ENCODE data around the gene OBP2A.

DNA sequence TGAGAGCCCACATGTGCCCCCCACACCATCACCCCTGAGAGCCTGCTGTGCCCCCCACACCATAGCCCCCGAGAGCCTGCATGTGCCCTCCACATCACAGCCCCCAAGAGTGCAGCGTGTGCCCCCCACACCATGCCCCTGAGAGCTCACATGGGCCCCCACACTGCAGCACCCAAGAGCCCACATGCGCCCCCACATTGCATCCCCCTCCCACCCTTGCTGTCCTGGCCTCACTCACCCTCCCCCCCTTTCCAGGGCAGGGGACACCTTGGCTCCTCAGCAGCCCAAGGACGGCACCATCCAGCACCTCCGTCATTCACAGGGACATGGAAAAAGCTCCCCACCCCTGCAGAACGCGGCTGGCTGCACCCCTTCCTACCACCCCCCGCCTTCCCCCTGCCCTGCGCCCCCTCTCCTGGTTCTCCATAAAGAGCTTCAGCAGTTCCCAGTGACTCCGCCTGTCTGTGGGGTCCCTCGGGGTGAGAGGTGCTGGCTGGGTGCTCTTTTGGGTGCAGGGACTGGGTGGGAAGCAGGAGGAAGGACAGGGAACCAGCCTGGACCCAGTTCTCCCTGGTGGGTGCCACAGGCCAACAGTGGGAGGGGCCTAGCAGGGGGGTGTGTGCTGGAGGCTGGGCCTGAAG is 19.7 kb upstream of the OBP2A start:
- TF ChIP-seq ZNF138 (CRISPR knock-in tag; conservative IDR thresholded peaks at IDR 0.05), result no peak
- no peak for TF ChIP-seq NFE2L1 (CRISPR knock-in tag; IDR thresholded peaks at IDR 0.05)
- no peak for TF ChIP-seq NR3C1 (CRISPR knock-in tag; conservative IDR thresholded peaks at IDR 0.05; ENCODE audit: low read depth)

Measured in WTC11 (cell line).